ENCODE data around the gene DTD1.

DTD1 gene

GRCh38 chr20:18587665-18588573 is at the start of gene DTD1:
DTD1 (plus strand) TSS chr20:18588054; CDS start chr20:18588073, 19 bp downstream.
- DNase-seq (ENCODE audit: low read depth in 1 of 2, low spot score in 1 of 2): peak; percentile 62 to 74

GRCh38 chr20:18541741-18542140 is 46.1 kb upstream of the DTD1 start:
- DNase-seq (ENCODE audit: low read depth in 1 of 2, low spot score in 1 of 2): no peak

- DNase-seq (ENCODE audit: low read depth in 1 of 2, low spot score in 1 of 2): no peak
Observed at GRCh38 chr20:18543216-18543615, 44.6 kb upstream of the DTD1 start.

DNA sequence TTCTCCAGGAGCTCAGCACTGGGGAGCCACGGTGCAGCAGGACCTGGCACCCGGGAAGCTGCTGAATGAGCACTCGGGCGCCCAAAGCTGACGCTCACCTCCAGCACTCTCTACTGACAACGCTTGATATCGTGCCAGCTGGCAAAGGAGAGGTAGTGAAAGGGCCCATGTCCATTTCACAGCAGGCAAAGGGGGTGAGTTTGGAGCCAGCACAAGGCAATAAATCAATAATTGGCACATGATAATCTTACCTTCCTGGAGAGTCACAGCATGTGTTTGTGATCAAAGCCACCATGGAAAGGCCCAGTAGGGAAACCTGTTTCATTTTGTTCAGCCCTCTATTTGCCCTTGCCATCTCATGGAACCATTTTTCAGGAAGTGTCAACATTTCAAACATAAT is 43.9 kb upstream of the DTD1 start:
- no peak for DNase-seq (ENCODE audit: low read depth in 1 of 2, low spot score in 1 of 2)

- DNase-seq (ENCODE audit: low read depth in 1 of 2, low spot score in 1 of 2): no peak
Observed at GRCh38 chr20:18545566-18545965, 42.3 kb upstream of the DTD1 start.

DNA sequence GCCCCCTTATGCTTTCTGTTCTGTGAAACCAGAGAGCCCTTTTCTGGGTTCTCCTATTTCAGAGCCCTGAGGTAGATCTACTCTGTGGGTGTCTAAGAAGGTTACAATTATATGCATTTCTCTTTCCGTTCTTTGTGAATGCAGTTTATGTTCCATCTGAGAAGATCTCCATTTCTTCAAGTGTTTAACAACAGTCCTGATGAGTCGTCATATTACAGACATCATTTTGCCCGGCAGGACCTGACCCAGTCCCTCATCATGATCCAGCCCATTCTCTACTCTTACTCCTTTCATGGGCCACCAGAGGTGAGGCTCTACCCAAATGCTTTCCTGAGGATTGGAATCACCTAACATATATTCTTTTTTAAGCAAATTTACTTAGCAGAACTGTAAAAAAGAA is 39.4 kb upstream of the DTD1 start:
- DNase-seq (ENCODE audit: low read depth in 1 of 2, low spot score in 1 of 2): no peak

GRCh38 chr20:18553746-18554145 is 34.1 kb upstream of the DTD1 start:
- no peak for DNase-seq (ENCODE audit: low read depth in 1 of 2, low spot score in 1 of 2)

DNA sequence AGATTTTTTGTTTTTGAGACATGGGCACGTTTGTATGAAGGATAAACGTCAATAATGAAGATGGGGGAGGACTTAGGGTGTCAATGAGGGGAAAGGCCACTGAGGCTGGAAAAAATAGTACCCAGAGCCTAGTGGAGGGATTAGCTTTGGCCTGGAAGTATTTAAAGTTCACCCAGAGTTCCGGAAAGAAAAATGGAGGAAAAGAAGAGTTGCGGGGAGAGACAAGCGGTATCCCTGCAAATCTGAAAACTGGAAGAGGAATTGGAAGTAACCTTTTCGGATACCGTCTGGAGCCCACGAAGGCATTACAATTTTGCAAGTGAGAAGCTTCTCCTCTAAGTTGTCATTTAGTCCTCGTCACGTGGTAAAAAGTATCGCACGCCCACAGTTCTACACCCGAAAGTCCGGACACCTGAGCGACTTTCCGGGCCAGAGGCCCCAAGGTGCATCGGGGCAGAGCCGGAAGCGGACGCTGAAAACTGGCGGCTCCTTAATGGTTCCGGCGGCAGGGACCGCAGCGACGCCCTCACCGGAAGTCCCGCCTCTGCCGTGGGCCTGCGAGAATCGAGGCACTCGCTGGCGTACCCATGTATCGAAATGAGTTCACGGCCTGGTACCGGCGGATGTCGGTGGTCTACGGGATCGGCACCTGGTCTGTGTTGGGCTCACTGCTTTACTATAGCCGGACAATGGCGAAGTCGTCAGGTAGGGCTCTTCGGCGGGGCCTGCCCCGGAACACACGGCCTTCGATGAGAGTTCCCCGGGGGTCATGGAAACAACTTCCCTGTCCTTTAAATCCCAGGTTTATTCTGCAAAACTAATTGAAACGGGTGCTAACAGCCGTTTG is 20.7 kb upstream of the DTD1 start, which contains the start of gene SMIM26:
Gene SMIM26, plus strand, starts transcription at position 541 of the 847 bp plus-strand sequence. Its CDS starts 47 bp downstream, at position 588.
- DNase-seq (ENCODE audit: low read depth in 1 of 2, low spot score in 1 of 2): peak; percentile 81 to 90

GRCh38 chr20:18567739-18568091 is 20.1 kb upstream of the DTD1 start:
- DNase-seq (ENCODE audit: low read depth in 1 of 2, low spot score in 1 of 2): no peak

GRCh38 chr20:18571009-18571408 is 16.8 kb upstream of the DTD1 start:
- no peak for DNase-seq (ENCODE audit: low read depth in 1 of 2, low spot score in 1 of 2)

- DNase-seq (ENCODE audit: low read depth in 1 of 2, low spot score in 1 of 2): no peak
Observed at GRCh38 chr20:18571578-18571977, 16.3 kb upstream of the DTD1 start.

DNA sequence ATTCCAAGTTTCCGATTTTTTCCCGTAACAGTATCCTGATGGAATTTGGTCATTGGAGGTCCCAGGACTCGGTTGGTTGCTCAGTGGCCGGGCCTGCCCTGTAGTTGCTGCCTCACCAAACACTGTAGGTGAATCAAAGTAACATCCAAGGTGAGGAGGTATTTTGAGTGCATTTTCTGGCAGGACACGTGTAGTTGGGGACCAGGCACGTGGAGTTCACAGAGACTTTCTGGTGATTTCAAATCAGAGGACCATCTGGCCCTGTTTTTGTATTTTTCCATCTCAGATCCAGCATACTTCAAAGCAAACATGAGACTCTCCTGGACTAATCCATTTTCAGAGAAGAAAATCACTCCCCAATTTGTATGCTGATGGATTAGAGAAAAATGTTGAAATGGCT is 9.9 kb upstream of the DTD1 start:
- DNase-seq (ENCODE audit: low read depth in 1 of 2, low spot score in 1 of 2): no peak

- no peak for DNase-seq (ENCODE audit: low read depth in 1 of 2, low spot score in 1 of 2)
Observed at GRCh38 chr20:18578581-18578980, 9.3 kb upstream of the DTD1 start.

DNA sequence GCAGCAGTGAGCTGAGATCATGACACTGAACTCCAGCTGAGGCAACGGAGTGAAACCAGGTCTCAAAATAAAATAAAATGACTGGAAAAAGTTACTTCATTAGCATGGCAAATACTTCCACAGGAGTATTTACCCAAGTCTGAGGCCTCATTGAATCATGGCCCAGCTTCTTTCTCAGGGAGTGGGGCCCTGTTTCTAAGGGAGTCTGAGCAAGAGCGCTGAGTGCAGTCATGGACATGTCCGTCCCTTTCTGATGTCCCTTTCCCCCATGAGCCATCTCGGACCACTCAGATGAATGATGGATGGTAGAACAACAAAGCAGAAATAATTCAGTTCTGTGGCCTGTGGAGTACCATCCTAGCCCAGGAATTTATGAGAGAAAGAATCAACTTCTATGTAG is 7.8 kb upstream of the DTD1 start:
- DNase-seq (ENCODE audit: low read depth in 1 of 2, low spot score in 1 of 2): no peak

GRCh38 chr20:18585134-18585533 is 2.7 kb upstream of the DTD1 start:
- no peak for DNase-seq (ENCODE audit: low read depth in 1 of 2, low spot score in 1 of 2)

- DNase-seq (ENCODE audit: low read depth in 1 of 2, low spot score in 1 of 2): no peak
Observed at GRCh38 chr20:18588574-18588933, 700 bp downstream of the DTD1 start.

DNA sequence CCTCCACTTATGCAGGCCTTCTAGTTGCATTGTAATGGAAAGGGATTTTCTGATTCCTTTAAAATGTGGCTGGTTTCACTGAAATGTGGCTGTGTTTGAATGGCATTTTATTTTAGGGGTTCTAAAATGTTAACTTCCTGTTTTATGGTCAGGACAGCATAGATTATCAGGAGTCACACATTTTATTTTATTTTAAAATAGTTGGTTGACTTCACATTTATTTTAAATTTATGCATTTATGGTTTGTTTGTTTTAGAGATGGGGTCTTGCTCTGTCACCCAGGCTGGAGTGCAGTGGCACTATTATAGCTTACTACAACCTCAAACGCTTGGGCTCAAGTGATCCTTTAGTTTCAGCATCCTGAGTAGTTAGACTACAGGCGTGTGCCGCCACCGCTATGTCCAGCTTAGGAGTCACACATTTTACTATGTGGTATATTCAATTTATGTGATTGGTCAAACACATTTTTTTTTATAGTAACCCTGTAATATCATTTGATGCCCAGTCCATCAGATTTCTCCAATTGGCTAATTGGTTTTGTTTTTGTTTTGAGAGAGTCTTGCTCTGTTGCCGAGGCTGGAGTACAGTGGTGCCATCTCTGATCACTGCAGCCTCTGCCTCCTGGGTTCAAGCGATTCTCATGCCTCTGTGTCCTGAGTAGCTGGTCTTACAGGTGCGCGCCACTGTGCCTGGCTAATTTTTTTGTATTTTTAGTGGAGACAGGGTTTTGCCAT is 2.3 kb downstream of the DTD1 start:
- DNase-seq (ENCODE audit: low read depth in 1 of 2, low spot score in 1 of 2): no peak

DNA sequence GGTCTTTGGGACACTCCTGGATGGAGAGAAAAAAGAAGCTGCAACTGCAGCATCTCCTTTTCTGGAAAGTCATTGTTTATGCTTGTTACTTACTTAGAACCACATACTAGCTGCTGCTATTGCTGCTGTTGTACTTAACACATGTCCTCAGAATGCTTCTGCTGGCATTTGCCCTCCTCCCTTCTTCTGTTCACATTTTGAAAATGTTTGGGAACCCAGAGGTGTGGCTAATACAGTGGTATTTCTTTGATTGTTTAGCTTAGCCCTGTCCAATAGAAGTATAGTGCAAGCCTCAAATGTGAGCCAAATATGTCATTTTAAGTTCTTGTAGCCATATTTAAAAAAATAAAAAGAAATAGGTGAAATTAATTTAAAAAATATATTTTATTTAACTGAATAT is 8.4 kb downstream of the DTD1 start:
- no peak for DNase-seq (ENCODE audit: low read depth in 1 of 2, low spot score in 1 of 2)

GRCh38 chr20:18609741-18610140 is 21.9 kb downstream of the DTD1 start:
- no peak for DNase-seq (ENCODE audit: low read depth in 1 of 2, low spot score in 1 of 2)

- DNase-seq (ENCODE audit: low read depth in 1 of 2, low spot score in 1 of 2): no peak
Observed at GRCh38 chr20:18611492-18611891, 23.6 kb downstream of the DTD1 start.

DNA sequence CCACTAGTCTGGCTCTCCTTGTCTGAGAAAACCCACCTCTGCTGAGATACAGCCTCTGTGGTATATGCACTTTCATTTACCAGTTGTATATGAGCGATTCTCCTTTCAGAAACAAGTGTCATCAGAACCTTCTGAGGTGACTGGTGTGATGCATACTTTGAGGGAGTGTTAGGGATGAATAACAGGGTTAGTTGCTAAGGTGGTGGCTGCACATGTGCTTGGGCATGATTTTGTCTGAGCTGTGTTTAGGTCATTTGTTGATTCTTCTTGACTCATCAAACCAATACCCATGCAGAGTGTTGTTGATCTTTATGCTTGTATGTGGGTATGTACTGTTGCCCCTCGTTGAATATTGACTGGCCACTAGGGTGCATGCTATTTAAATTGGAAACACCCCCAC is 25.7 kb downstream of the DTD1 start:
- DNase-seq (ENCODE audit: low read depth in 1 of 2, low spot score in 1 of 2): no peak
